ENCODE data around the gene CLDN9.
A peak's percentile ranks its signal among the peaks of the same experiment; 100 is the strongest.

The CLDN9 gene

DNA sequence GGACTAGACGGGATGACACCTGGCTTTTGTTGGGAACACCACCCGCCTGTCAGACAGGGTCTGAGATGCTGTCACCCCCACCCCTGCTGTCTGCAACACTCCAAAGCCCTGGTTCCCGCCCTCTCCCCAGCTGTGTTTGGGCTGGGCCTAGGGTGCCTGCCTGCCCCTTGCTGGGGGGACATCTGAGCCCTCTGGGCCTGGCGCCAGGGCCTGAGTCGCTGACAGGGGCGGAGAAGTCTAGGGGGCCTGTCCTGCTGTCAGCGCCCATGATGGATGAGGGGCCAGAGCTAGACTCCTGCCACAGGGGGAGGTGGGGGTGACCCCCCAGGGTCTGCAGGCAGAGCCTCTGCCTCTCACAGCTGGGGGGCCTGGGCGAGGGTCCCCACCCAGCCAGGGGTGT, 24.9 kb upstream of the CLDN9 start (continued):
- no peak for TF ChIP-seq ZNF626 (tag by site-specific recombination; IDR thresholded peaks at IDR 0.05)
- no peak for TF ChIP-seq FEZF1 (tag by site-specific recombination; IDR thresholded peaks at IDR 0.05)
- TF ChIP-seq GFI1B (tag by site-specific recombination; IDR thresholded peaks at IDR 0.05) = no peak
- no peak for TF ChIP-seq ZNF341 (tag by site-specific recombination; IDR thresholded peaks at IDR 0.05; ENCODE audit: low read depth)
- TF ChIP-seq ZNF701 (tag by site-specific recombination; IDR thresholded peaks at IDR 0.05) = no peak
- TF ChIP-seq, protein P1, sequence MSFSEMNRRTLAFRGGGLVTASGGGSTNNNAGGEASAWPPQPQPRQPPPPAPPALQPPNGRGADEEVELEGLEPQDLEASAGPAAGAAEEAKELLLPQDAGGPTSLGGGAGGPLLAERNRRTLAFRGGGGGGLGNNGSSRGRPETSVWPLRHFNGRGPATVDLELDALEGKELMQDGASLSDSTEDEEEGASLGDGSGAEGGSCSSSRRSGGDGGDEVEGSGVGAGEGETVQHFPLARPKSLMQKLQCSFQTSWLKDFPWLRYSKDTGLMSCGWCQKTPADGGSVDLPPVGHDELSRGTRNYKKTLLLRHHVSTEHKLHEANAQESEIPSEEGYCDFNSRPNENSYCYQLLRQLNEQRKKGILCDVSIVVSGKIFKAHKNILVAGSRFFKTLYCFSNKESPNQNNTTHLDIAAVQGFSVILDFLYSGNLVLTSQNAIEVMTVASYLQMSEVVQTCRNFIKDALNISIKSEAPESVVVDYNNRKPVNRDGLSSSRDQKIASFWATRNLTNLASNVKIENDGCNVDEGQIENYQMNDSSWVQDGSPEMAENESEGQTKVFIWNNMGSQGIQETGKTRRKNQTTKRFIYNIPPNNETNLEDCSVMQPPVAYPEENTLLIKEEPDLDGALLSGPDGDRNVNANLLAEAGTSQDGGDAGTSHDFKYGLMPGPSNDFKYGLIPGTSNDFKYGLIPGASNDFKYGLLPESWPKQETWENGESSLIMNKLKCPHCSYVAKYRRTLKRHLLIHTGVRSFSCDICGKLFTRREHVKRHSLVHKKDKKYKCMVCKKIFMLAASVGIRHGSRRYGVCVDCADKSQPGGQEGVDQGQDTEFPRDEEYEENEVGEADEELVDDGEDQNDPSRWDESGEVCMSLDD (tag by site-specific recombination; IDR thresholded peaks at IDR 0.05) = no peak
- TF ChIP-seq, protein P2, sequence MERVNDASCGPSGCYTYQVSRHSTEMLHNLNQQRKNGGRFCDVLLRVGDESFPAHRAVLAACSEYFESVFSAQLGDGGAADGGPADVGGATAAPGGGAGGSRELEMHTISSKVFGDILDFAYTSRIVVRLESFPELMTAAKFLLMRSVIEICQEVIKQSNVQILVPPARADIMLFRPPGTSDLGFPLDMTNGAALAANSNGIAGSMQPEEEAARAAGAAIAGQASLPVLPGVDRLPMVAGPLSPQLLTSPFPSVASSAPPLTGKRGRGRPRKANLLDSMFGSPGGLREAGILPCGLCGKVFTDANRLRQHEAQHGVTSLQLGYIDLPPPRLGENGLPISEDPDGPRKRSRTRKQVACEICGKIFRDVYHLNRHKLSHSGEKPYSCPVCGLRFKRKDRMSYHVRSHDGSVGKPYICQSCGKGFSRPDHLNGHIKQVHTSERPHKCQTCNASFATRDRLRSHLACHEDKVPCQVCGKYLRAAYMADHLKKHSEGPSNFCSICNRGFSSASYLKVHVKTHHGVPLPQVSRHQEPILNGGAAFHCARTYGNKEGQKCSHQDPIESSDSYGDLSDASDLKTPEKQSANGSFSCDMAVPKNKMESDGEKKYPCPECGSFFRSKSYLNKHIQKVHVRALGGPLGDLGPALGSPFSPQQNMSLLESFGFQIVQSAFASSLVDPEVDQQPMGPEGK (tag by site-specific recombination; IDR thresholded peaks at IDR 0.05) = peak; percentile 85
- TF ChIP-seq SP2 (tag by site-specific recombination; IDR thresholded peaks at IDR 0.05) = peak; percentile 46; the same call in 1 of the 2 replicates
- no peak for TF ChIP-seq OVOL3 (tag by site-specific recombination; IDR thresholded peaks at IDR 0.05)
- peak; percentile 54; the same call in 1 of the 2 replicates for TF ChIP-seq ZBTB48 (tag by site-specific recombination; IDR thresholded peaks at IDR 0.05)
- TF ChIP-seq ZNF202 (tag by site-specific recombination; IDR thresholded peaks at IDR 0.05; ENCODE audit: borderline replicate concordance) = no peak
- TF ChIP-seq, protein P3, sequence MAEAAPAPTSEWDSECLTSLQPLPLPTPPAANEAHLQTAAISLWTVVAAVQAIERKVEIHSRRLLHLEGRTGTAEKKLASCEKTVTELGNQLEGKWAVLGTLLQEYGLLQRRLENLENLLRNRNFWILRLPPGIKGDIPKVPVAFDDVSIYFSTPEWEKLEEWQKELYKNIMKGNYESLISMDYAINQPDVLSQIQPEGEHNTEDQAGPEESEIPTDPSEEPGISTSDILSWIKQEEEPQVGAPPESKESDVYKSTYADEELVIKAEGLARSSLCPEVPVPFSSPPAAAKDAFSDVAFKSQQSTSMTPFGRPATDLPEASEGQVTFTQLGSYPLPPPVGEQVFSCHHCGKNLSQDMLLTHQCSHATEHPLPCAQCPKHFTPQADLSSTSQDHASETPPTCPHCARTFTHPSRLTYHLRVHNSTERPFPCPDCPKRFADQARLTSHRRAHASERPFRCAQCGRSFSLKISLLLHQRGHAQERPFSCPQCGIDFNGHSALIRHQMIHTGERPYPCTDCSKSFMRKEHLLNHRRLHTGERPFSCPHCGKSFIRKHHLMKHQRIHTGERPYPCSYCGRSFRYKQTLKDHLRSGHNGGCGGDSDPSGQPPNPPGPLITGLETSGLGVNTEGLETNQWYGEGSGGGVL (tag by site-specific recombination; IDR thresholded peaks at IDR 0.05) = peak; percentile 49
- TF ChIP-seq, protein P4, sequence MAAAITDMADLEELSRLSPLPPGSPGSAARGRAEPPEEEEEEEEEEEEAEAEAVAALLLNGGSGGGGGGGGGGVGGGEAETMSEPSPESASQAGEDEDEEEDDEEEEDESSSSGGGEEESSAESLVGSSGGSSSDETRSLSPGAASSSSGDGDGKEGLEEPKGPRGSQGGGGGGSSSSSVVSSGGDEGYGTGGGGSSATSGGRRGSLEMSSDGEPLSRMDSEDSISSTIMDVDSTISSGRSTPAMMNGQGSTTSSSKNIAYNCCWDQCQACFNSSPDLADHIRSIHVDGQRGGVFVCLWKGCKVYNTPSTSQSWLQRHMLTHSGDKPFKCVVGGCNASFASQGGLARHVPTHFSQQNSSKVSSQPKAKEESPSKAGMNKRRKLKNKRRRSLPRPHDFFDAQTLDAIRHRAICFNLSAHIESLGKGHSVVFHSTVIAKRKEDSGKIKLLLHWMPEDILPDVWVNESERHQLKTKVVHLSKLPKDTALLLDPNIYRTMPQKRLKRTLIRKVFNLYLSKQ (tag by site-specific recombination; IDR thresholded peaks at IDR 0.05; ENCODE audit: borderline replicate concordance) = no peak
- TF ChIP-seq, protein P5, sequence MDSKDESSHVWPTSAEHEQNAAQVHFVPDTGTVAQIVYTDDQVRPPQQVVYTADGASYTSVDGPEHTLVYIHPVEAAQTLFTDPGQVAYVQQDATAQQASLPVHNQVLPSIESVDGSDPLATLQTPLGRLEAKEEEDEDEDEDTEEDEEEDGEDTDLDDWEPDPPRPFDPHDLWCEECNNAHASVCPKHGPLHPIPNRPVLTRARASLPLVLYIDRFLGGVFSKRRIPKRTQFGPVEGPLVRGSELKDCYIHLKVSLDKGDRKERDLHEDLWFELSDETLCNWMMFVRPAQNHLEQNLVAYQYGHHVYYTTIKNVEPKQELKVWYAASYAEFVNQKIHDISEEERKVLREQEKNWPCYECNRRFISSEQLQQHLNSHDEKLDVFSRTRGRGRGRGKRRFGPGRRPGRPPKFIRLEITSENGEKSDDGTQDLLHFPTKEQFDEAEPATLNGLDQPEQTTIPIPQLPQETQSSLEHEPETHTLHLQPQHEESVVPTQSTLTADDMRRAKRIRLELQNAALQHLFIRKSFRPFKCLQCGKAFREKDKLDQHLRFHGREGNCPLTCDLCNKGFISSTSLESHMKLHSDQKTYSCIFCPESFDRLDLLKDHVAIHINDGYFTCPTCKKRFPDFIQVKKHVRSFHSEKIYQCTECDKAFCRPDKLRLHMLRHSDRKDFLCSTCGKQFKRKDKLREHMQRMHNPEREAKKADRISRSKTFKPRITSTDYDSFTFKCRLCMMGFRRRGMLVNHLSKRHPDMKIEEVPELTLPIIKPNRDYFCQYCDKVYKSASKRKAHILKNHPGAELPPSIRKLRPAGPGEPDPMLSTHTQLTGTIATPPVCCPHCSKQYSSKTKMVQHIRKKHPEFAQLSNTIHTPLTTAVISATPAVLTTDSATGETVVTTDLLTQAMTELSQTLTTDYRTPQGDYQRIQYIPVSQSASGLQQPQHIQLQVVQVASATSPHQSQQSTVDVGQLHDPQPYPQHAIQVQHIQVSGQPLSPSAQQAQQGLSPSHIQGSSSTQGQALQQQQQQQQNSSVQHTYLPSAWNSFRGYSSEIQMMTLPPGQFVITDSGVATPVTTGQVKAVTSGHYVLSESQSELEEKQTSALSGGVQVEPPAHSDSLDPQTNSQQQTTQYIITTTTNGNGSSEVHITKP (tag by site-specific recombination; IDR thresholded peaks at IDR 0.05) = peak; percentile 57
- no peak for TF ChIP-seq ZFP41 (tag by site-specific recombination; IDR thresholded peaks at IDR 0.05; ENCODE audit: borderline replicate concordance)
- TF ChIP-seq ZNF623 (tag by site-specific recombination; IDR thresholded peaks at IDR 0.05) = no peak
- TF ChIP-seq, protein P6, sequence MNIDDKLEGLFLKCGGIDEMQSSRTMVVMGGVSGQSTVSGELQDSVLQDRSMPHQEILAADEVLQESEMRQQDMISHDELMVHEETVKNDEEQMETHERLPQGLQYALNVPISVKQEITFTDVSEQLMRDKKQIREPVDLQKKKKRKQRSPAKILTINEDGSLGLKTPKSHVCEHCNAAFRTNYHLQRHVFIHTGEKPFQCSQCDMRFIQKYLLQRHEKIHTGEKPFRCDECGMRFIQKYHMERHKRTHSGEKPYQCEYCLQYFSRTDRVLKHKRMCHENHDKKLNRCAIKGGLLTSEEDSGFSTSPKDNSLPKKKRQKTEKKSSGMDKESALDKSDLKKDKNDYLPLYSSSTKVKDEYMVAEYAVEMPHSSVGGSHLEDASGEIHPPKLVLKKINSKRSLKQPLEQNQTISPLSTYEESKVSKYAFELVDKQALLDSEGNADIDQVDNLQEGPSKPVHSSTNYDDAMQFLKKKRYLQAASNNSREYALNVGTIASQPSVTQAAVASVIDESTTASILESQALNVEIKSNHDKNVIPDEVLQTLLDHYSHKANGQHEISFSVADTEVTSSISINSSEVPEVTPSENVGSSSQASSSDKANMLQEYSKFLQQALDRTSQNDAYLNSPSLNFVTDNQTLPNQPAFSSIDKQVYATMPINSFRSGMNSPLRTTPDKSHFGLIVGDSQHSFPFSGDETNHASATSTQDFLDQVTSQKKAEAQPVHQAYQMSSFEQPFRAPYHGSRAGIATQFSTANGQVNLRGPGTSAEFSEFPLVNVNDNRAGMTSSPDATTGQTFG (tag by site-specific recombination; IDR thresholded peaks at IDR 0.05; ENCODE audit: borderline replicate concordance) = no peak
- peak; percentile 35; the same call in 1 of the 2 replicates for TF ChIP-seq SP3 (tag by site-specific recombination; IDR thresholded peaks at IDR 0.05)
- peak; percentile 100 for TF ChIP-seq GLIS1 (tag by site-specific recombination; IDR thresholded peaks at IDR 0.05)
- TF ChIP-seq, protein P7, sequence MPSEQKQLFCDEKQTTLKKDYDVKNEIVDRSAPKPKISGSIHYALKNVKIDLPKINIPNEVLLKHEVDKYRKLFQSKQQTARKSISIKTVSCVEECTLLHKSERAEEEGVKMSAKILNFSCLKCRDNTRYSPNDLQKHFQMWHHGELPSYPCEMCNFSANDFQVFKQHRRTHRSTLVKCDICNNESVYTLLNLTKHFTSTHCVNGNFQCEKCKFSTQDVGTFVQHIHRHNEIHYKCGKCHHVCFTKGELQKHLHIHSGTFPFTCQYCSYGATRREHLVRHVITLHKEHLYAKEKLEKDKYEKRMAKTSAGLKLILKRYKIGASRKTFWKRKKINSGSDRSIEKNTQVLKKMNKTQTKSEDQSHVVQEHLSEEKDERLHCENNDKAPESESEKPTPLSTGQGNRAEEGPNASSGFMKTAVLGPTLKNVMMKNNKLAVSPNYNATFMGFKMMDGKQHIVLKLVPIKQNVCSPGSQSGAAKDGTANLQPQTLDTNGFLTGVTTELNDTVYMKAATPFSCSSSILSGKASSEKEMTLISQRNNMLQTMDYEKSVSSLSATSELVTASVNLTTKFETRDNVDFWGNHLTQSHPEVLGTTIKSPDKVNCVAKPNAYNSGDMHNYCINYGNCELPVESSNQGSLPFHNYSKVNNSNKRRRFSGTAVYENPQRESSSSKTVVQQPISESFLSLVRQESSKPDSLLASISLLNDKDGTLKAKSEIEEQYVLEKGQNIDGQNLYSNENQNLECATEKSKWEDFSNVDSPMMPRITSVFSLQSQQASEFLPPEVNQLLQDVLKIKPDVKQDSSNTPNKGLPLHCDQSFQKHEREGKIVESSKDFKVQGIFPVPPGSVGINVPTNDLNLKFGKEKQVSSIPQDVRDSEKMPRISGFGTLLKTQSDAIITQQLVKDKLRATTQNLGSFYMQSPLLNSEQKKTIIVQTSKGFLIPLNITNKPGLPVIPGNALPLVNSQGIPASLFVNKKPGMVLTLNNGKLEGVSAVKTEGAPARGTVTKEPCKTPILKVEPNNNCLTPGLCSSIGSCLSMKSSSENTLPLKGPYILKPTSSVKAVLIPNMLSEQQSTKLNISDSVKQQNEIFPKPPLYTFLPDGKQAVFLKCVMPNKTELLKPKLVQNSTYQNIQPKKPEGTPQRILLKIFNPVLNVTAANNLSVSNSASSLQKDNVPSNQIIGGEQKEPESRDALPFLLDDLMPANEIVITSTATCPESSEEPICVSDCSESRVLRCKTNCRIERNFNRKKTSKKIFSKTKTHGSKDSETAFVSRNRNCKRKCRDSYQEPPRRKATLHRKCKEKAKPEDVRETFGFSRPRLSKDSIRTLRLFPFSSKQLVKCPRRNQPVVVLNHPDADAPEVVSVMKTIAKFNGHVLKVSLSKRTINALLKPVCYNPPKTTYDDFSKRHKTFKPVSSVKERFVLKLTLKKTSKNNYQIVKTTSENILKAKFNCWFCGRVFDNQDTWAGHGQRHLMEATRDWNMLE (tag by site-specific recombination; conservative IDR thresholded peaks at IDR 0.05; ENCODE audit: low read depth) = no peak

Measured in HEK293 (cell line).